Muscle layer of duodenum (tissue), 2 donors: ENCODE measurements around the gene RHBDL1.
"Not testable (repeated sequence)": the region's sequence is repeated elsewhere in the genome, so short reads cannot be mapped to it uniquely, and the experiment has no call there.

Experiments used
- H3K27ac ChIP-seq: one replicate; pipeline ENCODE4 v1.7.0; 2013; ENCODE audit warnings: mild to moderate bottlenecking, low read length
- H3K27me3 ChIP-seq: one replicate; pipeline ENCODE4 v1.7.0; 2013; ENCODE audit warnings: low read depth, mild to moderate bottlenecking, control low read depth, low read length
- H3K36me3 ChIP-seq, 2 donors: one replicate each; pipeline ENCODE4 v1.7.0; 2013; ENCODE audit warnings: low read length in 2 of 2, control low read depth in 1 of 2, mild to moderate bottlenecking in 1 of 2; ENCODE audit not compliant: insufficient read depth in 2 of 2, control insufficient read depth in 1 of 2
- H3K4me1 ChIP-seq, 2 donors: one replicate each; pipeline ENCODE4 v1.7.0; 2013; ENCODE audit warnings: low read length in 2 of 2, mild to moderate bottlenecking in 2 of 2, control low read depth in 1 of 2, moderate library complexity in 1 of 2; ENCODE audit not compliant: insufficient read depth in 2 of 2, control insufficient read depth in 1 of 2
- H3K4me3 ChIP-seq, 2 donors: one replicate each; pipeline ENCODE4 v1.7.0; 2013; ENCODE audit warnings: low read length in 2 of 2, low read depth in 1 of 2, mild to moderate bottlenecking in 1 of 2
- H3K9me3 ChIP-seq, 2 donors: one replicate each; pipeline ENCODE4 v1.7.0; 2013; ENCODE audit warnings: low read length in 2 of 2, control low read depth in 1 of 2, mild to moderate bottlenecking in 1 of 2; ENCODE audit not compliant: control insufficient read depth in 1 of 2
- donor health status: healthy.

The RHBDL1 gene

GRCh38 chr16:708019-708418 lies 32.5 kb downstream of the RHBDL1 start:
- Histone ChIP-seq H3K4me3 (no peak overlapping the region), H3K9me3 (no peaks in the 10 kb centered on the region), H3K27me3 (peaks cover 60% of the 10 kb centered on the region), H3K4me1 (peaks cover 0 to 18% of the 10 kb centered on the region in 2 donors), H3K27ac (no peak overlapping the region), H3K36me3 (no peaks in the 10 kb centered on the region)

GRCh38 chr16:708959-709358 lies 33.5 kb downstream of the RHBDL1 start:
- Histone ChIP-seq H3K27me3 (peaks cover 56% of the 10 kb centered on the region), H3K36me3 (no peaks in the 10 kb centered on the region), H3K4me1 (peaks cover 0 to 18% of the 10 kb centered on the region in 2 donors), H3K9me3 (no peaks in the 10 kb centered on the region), H3K27ac (no peak overlapping the region), H3K4me3 (no peak overlapping the region)

- Histone ChIP-seq H3K4me1 (peaks cover 0 to 24% of the 10 kb centered on the region in 2 donors), H3K27me3 (peaks cover 47% of the 10 kb centered on the region), H3K9me3 (no peaks in the 10 kb centered on the region), H3K4me3 (no peak overlapping the region), H3K27ac (no peak overlapping the region), H3K36me3 (no peaks in the 10 kb centered on the region)
Measured at GRCh38 chr16:709566-710499, 34.4 kb downstream of the RHBDL1 start.

GRCh38 chr16:710500-711075 lies 35.1 kb downstream of the RHBDL1 start:
- Histone ChIP-seq H3K4me3 (no peak overlapping the region), H3K4me1 (peaks cover 0 to 25% of the 10 kb centered on the region in 2 donors), H3K27me3 (peaks cover 47% of the 10 kb centered on the region), H3K9me3 (no peaks in the 10 kb centered on the region), H3K36me3 (no peaks in the 10 kb centered on the region), H3K27ac (no peak overlapping the region)

- Histone ChIP-seq H3K27me3 (peaks cover 47% of the 10 kb centered on the region), H3K27ac (no peak overlapping the region)
Measured at GRCh38 chr16:711084-711483, 35.6 kb downstream of the RHBDL1 start.

GRCh38 chr16:711548-712320 lies 36.3 kb downstream of the RHBDL1 start:
- Histone ChIP-seq H3K4me1 (peaks cover 0 to 28% of the 10 kb centered on the region in 2 donors), H3K9me3 (no peaks in the 10 kb centered on the region), H3K27me3 (peaks cover 43% of the 10 kb centered on the region), H3K27ac (no peak overlapping the region), H3K4me3 (no peak overlapping the region), H3K36me3 (no peaks in the 10 kb centered on the region)

More at GRCh38 chr16:711084-711483, 35.6 kb downstream of the RHBDL1 start:
- Histone ChIP-seq H3K4me3 (no peak overlapping the region), H3K36me3 (no peaks in the 10 kb centered on the region), H3K9me3 (no peaks in the 10 kb centered on the region), H3K4me1 (peaks cover 0 to 27% of the 10 kb centered on the region in 2 donors)

- H3K4me1 ChIP-seq: peaks cover 0 to 34% of the 10 kb centered on the region in 2 donors
- H3K4me3 ChIP-seq, H3K27ac ChIP-seq, H3K9me3 ChIP-seq, H3K36me3 ChIP-seq: not testable (repeated sequence)
- H3K27me3 ChIP-seq: peaks cover 36% of the 10 kb centered on the region
Measured at GRCh38 chr16:712740-713250, 37.3 kb downstream of the RHBDL1 start.

GRCh38 chr16:714079-714478 lies 38.6 kb downstream of the RHBDL1 start:
- Histone ChIP-seq H3K4me1 (peaks cover 3 to 42% of the 10 kb centered on the region in 2 donors), H3K27me3 (peaks cover 23% of the 10 kb centered on the region), H3K9me3 (no peaks in the 10 kb centered on the region), H3K27ac (no peak overlapping the region), H3K36me3 (no peaks in the 10 kb centered on the region), H3K4me3 (peak overlapping the region in 1 of 2 donors; percentile 48)

- Histone ChIP-seq H3K4me3 (peak within 1 kb of the TSS in 1 of 2 donors; percentile 81), H3K27ac (no peak within 1 kb of the TSS), H3K27me3 (peaks cover 16% of the 10 kb centered on the region), H3K36me3 (no peaks in the 10 kb centered on the region), H3K9me3 (no peaks in the 10 kb centered on the region), H3K4me1 (peaks cover 4 to 47% of the 10 kb centered on the region in 2 donors)
Measured at GRCh38 chr16:714558-715476, 39.3 kb downstream of the RHBDL1 start, which contains the start of gene METRN. Gene METRN (plus strand): TSS chr16:715118. CDS start chr16:715290, 172 bp downstream.

- Histone ChIP-seq H3K27ac (no peak overlapping the region), H3K4me1 (peaks cover 9 to 51% of the 10 kb centered on the region in 2 donors), H3K36me3 (no peaks in the 10 kb centered on the region), H3K9me3 (no peaks in the 10 kb centered on the region), H3K27me3 (peaks cover 9% of the 10 kb centered on the region), H3K4me3 (peak overlapping the region in 1 of 2 donors; percentile 81)
Measured at GRCh38 chr16:715477-716199, 40.2 kb downstream of the RHBDL1 start.
